Esophagus (tissue), 2 donors: ENCODE results near the gene SECISBP2L. TPM values are rescaled to one million over a fixed set of nuclear protein-coding genes. Genes with fewer than 3 reads are reported as not detected.
"Not testable (repeated sequence)": the region's sequence is repeated elsewhere in the genome, so short reads cannot be mapped to it uniquely, and the experiment has no call there.

Experiments
- H3K27ac ChIP-seq, 2 donors: one replicate each; pipeline ENCODE4 v1.5.1; 2013; ENCODE audit warnings: low read depth in 2 of 2, mild to moderate bottlenecking in 2 of 2, inconsistent platforms in 1 of 2, low read length in 1 of 2, moderate library complexity in 1 of 2
- H3K27me3 ChIP-seq, 2 donors: one replicate each; pipeline ENCODE4 v1.6.1; 2013; ENCODE audit warnings: low read length in 2 of 2, control low read depth in 1 of 2, mild to moderate bottlenecking in 1 of 2; ENCODE audit not compliant: insufficient read depth in 2 of 2, control insufficient read depth in 1 of 2
- H3K36me3 ChIP-seq, 2 donors: one replicate each; pipeline ENCODE4 v1.6.1; 2013; ENCODE audit warnings: low read length in 1 of 2; ENCODE audit not compliant: control insufficient read depth in 2 of 2, insufficient read depth in 2 of 2
- H3K4me1 ChIP-seq, 2 donors: one replicate each; pipeline ENCODE4 v1.6.1; 2013; ENCODE audit warnings: low read length in 1 of 2; ENCODE audit not compliant: control insufficient read depth in 2 of 2, insufficient read depth in 2 of 2
- H3K4me3 ChIP-seq, 2 donors: one replicate each; pipeline ENCODE4 v1.5.1; 2013; ENCODE audit warnings: low read length in 2 of 2, mild to moderate bottlenecking in 2 of 2, low read depth in 1 of 2, moderate library complexity in 1 of 2
- H3K9me3 ChIP-seq, 2 donors: one replicate each; pipeline ENCODE4 v1.6.1; 2013; ENCODE audit warnings: mild to moderate bottlenecking in 2 of 2, low read depth in 1 of 2, low read length in 1 of 2, moderate library complexity in 1 of 2; ENCODE audit not compliant: control insufficient read depth in 2 of 2, insufficient read depth in 1 of 2
- WGBS, 2 donors: extraction: QIAGEN DNeasy Blood & Tissue Kit; methylation state at CpG; one replicate each; pipeline ENCODE4 v1.1.7; 2013; 5-methylcytosine and 5-hydroxymethylcytosine counted together
- polyA plus RNA-seq, 2 donors: library from polyadenylated mRNA; stranded (reverse); fragments of 200-250 nt; gene quantifications; one replicate each; pipeline ENCODE4 v1.2.3, GENCODE V29; 2013
- donor health status: healthy with polysubstance abuse.
- donor health status: Bipolar disorder and iron deficiency.

The SECISBP2L gene
- polyA plus RNA-seq, 2 donors, result 7.3 to 9.1 TPM

DNA sequence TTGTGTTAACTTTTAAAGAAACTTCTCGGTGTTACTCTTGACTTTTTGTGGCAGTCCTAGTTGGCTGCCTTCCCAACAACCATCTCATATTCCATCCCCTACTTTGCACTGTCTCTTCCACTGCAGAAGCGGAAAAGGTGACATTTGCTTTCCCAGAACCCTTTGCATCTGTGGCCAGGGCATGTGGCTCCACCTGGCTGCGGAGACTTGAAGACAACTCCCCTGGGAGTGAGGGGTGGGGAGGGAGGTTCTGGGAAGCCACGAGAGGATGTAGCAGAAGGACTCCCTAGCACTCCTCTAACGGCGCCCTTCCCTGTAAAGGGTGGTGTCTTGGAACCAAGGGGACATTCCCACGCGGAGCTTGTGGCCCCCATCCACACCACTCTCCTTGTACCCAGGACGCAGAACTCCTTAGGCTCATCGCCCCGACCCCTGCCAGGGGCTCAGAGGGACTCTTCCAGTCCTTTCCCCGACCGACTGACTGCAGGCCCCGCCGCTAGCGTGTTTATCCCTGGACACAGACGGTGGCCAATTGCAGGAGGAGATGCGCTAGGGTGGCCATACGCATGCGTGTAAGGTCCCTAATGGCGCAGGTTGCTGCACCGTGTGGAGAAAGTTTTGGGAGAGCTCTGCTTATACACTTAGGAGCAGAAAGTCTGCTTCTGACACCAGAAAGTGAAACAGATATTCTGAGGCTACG lies 33.2 kb upstream of the SECISBP2L start:
- no peaks in the 10 kb centered on the region for H3K27me3 ChIP-seq
- H3K36me3 ChIP-seq, result no peaks in the 10 kb centered on the region
- no peak overlapping the region for H3K27ac ChIP-seq
- WGBS, 2 donors, result 91 to 93% methylated on average over 23 of the region's 23 CpGs
- H3K4me1 ChIP-seq, result no peaks in the 10 kb centered on the region
- peaks cover 0 to 4% of the 10 kb centered on the region in 2 donors for H3K9me3 ChIP-seq
- no peak overlapping the region for H3K4me3 ChIP-seq

DNA sequence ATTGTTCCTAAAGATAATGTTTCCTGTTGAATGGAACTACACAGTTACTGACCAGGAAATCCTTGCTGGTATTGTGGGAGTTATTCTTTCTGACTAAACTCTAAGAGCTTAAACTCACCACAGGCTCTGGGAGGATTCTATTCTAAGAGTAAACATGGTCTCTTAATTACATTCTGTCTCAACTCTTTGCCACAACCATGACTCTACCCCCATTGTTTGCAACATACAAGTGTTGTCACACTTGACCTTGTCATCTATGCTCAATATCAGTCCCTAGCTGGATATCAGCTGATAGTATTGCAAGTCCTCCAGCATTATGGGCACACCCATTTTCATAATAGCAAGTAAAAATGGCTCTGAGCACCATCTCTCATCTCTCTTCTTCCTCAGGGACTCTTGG lies 29.6 kb upstream of the SECISBP2L start:
- H3K9me3 ChIP-seq, result peaks cover 0 to 4% of the 10 kb centered on the region in 2 donors
- H3K4me3 ChIP-seq, result no peak overlapping the region
- H3K27ac ChIP-seq, result no peak overlapping the region
- H3K4me1 ChIP-seq, result no peaks in the 10 kb centered on the region
- no peaks in the 10 kb centered on the region for H3K36me3 ChIP-seq
- no peaks in the 10 kb centered on the region for H3K27me3 ChIP-seq

DNA sequence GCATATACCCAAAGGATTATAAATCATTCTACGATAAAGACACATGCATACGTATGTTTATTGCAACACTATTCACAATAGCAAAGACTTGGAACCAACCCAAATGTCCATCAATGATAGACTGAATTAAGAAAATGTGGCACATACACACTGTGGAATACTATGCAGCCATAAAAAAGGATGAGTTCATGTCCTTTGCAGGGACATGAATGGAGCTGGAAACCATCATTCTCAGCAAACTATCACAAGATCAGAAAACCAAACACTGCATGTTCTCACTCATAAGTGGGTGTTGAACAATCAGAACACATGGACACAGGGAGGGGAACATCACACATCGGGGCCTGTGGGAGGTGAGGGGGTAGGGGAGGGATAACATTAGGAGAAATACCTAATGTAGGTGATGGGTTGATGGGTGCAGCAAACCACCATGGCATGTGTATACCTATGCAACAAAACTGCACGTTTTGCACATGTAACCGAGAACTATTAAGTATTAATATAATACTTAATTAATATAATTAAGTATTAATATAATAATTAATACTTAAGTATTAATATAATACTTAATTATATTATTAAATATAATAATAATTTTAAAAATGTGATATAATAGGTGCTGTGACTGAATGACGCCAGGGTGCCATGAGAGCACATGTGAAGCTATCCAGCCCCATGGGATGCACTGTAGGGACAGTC lies 28.5 kb upstream of the SECISBP2L start:
- H3K9me3 ChIP-seq, H3K36me3 ChIP-seq, H3K4me3 ChIP-seq, H3K27ac ChIP-seq, H3K4me1 ChIP-seq, H3K27me3 ChIP-seq: not testable (repeated sequence)
- WGBS, 2 donors, result 76 to 77% methylated on average over 6 of the region's 6 CpGs

DNA sequence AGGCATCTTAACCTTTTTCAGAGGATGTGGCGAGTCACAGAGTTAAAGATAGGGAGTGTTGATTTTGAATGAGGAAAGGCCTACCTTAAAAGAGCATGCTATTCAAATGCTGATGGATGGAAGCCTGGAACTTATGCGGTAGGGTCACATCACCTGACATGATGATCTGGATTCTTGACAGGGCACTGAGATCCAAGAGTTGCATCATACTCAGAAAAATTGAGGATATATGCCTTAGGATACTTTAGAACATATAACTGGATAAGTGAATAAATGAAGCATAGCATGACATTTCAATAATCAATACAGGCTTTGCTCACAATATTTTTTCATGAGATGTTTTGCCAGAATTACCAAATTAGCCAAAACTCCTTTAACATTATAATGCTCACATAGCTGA lies 20.1 kb upstream of the SECISBP2L start:
- 63 to 65% methylated on average over 2 of the region's 2 CpGs for WGBS, 2 donors
- H3K27ac ChIP-seq, result no peak overlapping the region
- no peak overlapping the region for H3K4me3 ChIP-seq
- no peaks in the 10 kb centered on the region for H3K4me1 ChIP-seq
- no peaks in the 10 kb centered on the region for H3K27me3 ChIP-seq
- H3K9me3 ChIP-seq, result no peaks in the 10 kb centered on the region
- H3K36me3 ChIP-seq, result no peaks in the 10 kb centered on the region

DNA sequence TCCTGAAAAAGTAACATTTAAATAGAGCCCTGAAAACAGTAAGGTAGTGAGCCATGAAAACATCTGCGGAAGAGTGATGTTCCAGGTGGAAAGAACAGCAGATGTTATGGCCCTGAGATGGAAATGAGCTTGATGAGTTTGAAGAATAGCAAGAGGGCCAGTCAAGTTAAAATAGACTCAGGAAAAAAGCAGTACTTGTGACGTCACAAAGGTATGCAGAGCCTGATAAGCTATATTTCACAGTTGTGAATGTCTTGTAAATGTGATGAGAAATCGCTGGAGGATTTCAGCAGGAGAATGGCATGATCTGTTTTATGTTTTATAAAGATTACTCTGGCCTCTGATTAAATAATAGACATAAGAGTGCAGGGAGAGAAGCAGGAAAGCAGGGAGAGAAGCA lies 18.6 kb upstream of the SECISBP2L start:
- Histone ChIP-seq H3K4me3 (no peak overlapping the region), H3K36me3 (no peaks in the 10 kb centered on the region), H3K27me3 (no peaks in the 10 kb centered on the region), H3K9me3 (no peaks in the 10 kb centered on the region), H3K4me1 (no peaks in the 10 kb centered on the region), H3K27ac (no peak overlapping the region)
- 74 to 80% methylated on average over 3 of the region's 3 CpGs for WGBS, 2 donors

DNA sequence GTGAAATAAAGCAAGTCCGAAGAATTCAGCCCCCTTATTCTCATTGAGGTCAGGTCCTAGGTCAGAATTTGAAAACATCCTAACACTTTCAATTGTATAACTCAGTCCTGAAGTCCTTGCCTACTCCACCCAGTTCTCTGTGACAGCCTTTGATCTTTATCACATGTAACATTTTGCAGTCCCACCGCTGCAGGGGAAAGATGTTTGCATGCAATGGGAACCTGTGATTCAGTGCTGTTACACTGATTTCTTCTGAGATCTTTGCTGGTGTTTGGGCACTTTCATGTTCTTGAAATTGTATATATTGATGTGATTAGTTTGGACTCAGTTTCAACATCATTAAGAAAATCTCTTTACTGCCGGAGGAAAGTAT lies 18.0 kb upstream of the SECISBP2L start:
- Histone ChIP-seq H3K36me3 (no peaks in the 10 kb centered on the region), H3K4me3 (no peak overlapping the region), H3K4me1 (no peaks in the 10 kb centered on the region), H3K27ac (no peak overlapping the region), H3K9me3 (no peaks in the 10 kb centered on the region), H3K27me3 (no peaks in the 10 kb centered on the region)
- 48 to 67% methylated on average over 3 of the region's 3 CpGs for WGBS, 2 donors

DNA sequence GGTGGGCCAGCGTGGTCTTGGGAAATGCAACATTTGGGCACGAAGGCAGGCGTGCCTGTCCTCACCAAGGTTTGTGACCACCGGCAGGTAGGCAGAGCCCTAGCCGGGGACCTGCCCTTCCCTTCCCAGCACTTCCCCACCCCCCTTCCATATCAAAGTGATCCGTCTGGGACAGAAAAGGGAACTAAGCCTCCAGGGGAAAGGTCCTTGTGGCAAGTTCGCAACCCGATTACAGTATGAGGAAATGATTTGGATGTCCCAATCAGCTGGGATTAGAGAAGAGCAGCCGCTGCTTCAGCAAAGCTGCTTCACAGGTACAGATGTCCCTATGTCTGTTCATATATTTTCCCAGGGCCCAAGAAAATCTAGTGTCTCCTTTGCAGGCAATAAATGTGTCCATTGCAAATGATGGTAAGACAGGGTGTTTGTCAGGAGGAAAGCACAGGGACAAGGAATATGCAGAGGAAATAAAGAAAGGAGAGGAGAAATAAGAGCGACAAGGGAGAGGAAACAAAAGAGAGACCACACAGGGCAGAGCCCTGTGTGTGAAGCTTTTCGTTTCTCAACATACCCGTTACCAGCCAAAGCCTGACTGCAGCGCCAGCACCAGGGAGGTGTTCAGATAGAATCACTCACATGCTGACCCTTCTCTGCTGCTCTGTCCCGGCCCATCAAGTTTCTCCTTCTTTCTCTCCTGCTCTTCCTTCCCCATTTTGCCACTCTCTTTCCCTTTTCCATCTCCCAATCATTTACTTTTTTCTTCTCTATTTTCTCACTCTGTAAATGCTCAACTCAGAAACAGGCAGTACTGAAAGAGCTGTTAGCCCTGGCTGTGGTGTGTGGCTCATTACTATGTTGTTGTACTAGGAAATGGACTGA lies 17.4 kb upstream of the SECISBP2L start:
- Histone ChIP-seq H3K27me3 (no peaks in the 10 kb centered on the region), H3K4me3 (no peak overlapping the region), H3K4me1 (no peaks in the 10 kb centered on the region), H3K9me3 (no peaks in the 10 kb centered on the region), H3K27ac (no peak overlapping the region), H3K36me3 (no peaks in the 10 kb centered on the region)
- 58 to 68% methylated on average over 14 of the region's 14 CpGs for WGBS, 2 donors

DNA sequence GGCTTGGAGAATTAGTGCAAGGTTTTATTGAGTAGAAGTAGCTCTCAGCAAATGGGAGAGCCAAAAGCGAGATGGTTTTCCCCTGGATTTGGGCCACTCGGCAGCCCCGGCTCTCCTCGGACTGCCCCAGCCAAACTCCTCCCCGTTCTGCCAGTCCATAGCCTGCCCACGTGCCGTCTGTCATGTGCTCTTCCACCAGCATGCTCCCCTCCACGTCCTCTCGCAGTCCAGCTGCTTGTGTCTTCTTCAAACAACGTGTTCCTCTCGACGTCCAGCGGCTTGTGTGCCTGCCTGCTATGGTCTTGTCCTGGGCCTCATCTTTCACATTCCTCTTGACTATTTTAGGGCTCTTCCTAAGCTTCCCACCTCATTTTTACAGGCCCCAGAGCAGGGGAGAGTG lies 16.7 kb upstream of the SECISBP2L start:
- Histone ChIP-seq H3K27me3 (no peaks in the 10 kb centered on the region), H3K27ac (no peak overlapping the region), H3K36me3 (no peaks in the 10 kb centered on the region), H3K9me3 (no peaks in the 10 kb centered on the region), H3K4me1 (no peaks in the 10 kb centered on the region), H3K4me3 (no peak overlapping the region)
- 74 to 83% methylated on average over 13 of the region's 13 CpGs for WGBS, 2 donors

DNA sequence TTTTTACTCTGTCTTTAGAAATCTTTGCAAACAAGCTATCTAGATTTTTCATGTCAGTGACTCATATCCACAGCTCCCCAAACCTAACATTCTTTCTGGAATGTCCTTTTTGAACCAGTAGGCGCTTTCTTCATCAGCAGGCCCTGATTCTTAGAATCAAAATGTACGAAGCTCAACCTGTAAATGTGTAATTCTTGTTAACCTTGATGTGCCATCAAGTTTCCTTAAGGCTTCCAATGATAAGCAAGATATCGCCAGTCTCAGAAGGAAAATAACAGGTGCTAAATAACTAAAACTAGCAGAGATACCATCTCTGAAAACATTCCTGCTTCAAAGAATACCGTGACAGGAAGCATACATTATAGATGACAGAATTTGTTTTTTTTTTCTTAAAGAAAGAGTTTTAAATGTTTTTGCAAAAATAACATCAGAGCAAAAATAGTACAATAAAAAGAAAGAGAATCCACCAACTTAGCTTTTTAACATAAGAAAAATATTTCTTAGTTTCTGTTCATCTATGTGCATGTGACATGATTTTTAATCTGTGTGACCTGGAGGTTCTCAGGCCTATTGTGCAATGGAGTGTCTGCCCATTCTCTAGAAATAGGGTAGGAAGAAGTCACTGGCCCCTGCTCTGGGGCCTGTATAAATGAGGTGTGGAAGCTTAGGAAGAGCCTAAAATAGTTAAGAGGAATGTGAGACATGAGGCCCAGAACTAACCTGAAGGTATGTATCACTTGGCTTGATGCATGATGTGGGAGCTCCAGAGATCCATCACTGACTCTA lies 14.7 kb upstream of the SECISBP2L start:
- 77 to 79% methylated on average over 4 of the region's 4 CpGs for WGBS, 2 donors
- Histone ChIP-seq H3K27me3 (no peaks in the 10 kb centered on the region), H3K4me3 (no peak overlapping the region), H3K4me1 (no peaks in the 10 kb centered on the region), H3K9me3 (no peaks in the 10 kb centered on the region), H3K36me3 (no peaks in the 10 kb centered on the region), H3K27ac (no peak overlapping the region)
